ENCODE measurements around the gene DYNLT4. TPM values are rescaled to one million over a fixed set of nuclear protein-coding genes. Genes with fewer than 3 reads are reported as not detected.
A peak's percentile ranks its signal among the peaks of the same experiment; 100 is the strongest.
"Not testable (repeated sequence)": the region's sequence is repeated elsewhere in the genome, so short reads cannot be mapped to it uniquely, and the experiment has no call there.

DYNLT4 gene
- total and polyA plus RNA-seq, 2 experiments from 2014 or later: 0.59 TPM; not detected in 1

GRCh38 chr1:44776730-44777068, 30.5 kb downstream of the DYNLT4 start:
- Histone ChIP-seq H3K4me3 (peak overlapping the region; percentile 80), H3K27me3 (replicated peaks; ENCODE audit: insufficient read depth) (no peaks in the 10 kb centered on the region), H3K27ac (peak overlapping the region; percentile 90), H4K20me1 (ENCODE audit: insufficient read depth) (peaks cover 9% of the 10 kb centered on the region; the same call in 1 of the 2 replicates), H2AFZ (no peak overlapping the region), H3K79me2 (ENCODE audit: insufficient read depth) (peaks cover 55% of the 10 kb centered on the region), H3K36me3 (ENCODE audit: low read depth) (peaks cover 45% of the 10 kb centered on the region), H3K4me2 (ENCODE audit: unreplicated experiment) (peak overlapping the region; percentile 87), H3K9me2 (ENCODE audit: insufficient read depth) (no peaks in the 10 kb centered on the region), H3K9ac (peak overlapping the region; percentile 95), H3F3A (ENCODE audit: insufficient read depth) (peaks cover 55% of the 10 kb centered on the region), H3K4me1 (ENCODE audit: insufficient read depth) (peaks cover 20% of the 10 kb centered on the region), H3K9me3 (ENCODE audit: low read depth) (no peaks in the 10 kb centered on the region)
- in situ Hi-C loops (cut with MboI): no loop called here
- WGBS, 2 experiments (ENCODE audit: low coverage in 1 of 2, low lambda C conversion rate in 2 of 2, missing lambda C conversion rate in 2 of 2): 63 to 68% methylated on average over 11 to 12 of the region's 12 CpGs
- DNase-seq: no peak
- no peak for TF ChIP-seq EZH2phosphoT487 (IDR thresholded peaks at IDR 0.05; ENCODE audit: insufficient read depth, low read depth)
- TF ChIP-seq EZH2 (IDR thresholded peaks at IDR 0.05; ENCODE audit: insufficient read depth, poor library complexity, severe bottlenecking): no peak

DNA sequence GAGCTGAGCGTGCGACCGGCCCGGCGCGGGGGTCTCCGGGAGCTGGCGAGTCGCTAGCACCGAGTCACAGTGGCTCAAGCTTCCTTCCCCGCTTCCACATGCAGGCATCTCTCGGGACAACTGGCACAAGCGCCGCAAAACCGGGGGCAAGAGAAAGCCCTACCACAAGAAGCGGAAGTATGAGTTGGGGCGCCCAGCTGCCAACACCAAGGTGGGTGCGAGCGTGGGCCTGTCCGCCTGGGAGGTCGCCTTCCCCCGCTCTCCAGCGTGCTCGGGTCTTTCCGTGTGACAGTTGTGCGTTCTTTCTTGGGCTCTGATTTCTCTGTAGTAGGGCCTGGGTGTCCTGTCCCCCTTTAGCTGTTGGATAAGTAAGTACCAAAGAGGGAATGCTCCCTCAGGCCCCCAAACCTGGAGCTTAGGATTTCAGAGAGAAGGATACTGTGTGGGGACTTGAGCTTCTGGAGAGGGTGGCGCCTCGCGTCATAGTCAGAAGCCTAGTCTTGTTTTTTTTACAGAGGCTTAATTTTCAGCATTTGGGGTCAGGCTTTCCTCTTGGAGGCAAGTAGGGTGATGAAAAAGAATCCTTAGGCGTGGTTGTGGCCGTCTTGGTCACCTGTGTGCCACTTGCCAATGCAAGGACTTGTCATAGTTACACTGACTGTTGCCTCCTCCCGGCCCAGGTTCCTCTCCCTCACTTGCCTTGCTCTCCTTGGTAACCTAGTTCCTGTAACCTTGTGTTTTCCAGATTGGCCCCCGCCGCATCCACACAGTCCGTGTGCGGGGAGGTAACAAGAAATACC, 31.0 kb downstream of the DYNLT4 start:
- peaks cover 49% of the 10 kb centered on the region for H3F3A ChIP-seq (ENCODE audit: insufficient read depth)
- TF ChIP-seq EZH2 (IDR thresholded peaks at IDR 0.05; ENCODE audit: insufficient read depth, poor library complexity, severe bottlenecking): no peak
- TF ChIP-seq EZH2phosphoT487 (IDR thresholded peaks at IDR 0.05; ENCODE audit: insufficient read depth, low read depth): no peak
- in situ Hi-C loops (cut with MboI): no loop called here
- H3K27ac ChIP-seq: peak overlapping the region; percentile 90
- peaks cover 41% of the 10 kb centered on the region for H3K36me3 ChIP-seq (ENCODE audit: low read depth)
- H3K27me3 ChIP-seq (replicated peaks; ENCODE audit: insufficient read depth): no peaks in the 10 kb centered on the region
- WGBS, 2 experiments (ENCODE audit: low coverage in 1 of 2, low lambda C conversion rate in 2 of 2, missing lambda C conversion rate in 2 of 2): 7 to 14% methylated on average over 33 to 36 of the region's 36 CpGs
- H3K4me1 ChIP-seq (ENCODE audit: insufficient read depth): peaks cover 20% of the 10 kb centered on the region
- H3K79me2 ChIP-seq (ENCODE audit: insufficient read depth): peaks cover 55% of the 10 kb centered on the region
- peak overlapping the region; percentile 80 for H3K4me3 ChIP-seq
- H2AFZ ChIP-seq: no peak overlapping the region
- peak; percentile 49 for DNase-seq
- H3K4me2 ChIP-seq (ENCODE audit: unreplicated experiment): peak overlapping the region; percentile 87
- H4K20me1 ChIP-seq (ENCODE audit: insufficient read depth): peaks cover 9% of the 10 kb centered on the region; the same call in 1 of the 2 replicates
- H3K9ac ChIP-seq: peak overlapping the region; percentile 95
- no peaks in the 10 kb centered on the region for H3K9me2 ChIP-seq (ENCODE audit: insufficient read depth)
- H3K9me3 ChIP-seq (ENCODE audit: low read depth): no peaks in the 10 kb centered on the region

DNA sequence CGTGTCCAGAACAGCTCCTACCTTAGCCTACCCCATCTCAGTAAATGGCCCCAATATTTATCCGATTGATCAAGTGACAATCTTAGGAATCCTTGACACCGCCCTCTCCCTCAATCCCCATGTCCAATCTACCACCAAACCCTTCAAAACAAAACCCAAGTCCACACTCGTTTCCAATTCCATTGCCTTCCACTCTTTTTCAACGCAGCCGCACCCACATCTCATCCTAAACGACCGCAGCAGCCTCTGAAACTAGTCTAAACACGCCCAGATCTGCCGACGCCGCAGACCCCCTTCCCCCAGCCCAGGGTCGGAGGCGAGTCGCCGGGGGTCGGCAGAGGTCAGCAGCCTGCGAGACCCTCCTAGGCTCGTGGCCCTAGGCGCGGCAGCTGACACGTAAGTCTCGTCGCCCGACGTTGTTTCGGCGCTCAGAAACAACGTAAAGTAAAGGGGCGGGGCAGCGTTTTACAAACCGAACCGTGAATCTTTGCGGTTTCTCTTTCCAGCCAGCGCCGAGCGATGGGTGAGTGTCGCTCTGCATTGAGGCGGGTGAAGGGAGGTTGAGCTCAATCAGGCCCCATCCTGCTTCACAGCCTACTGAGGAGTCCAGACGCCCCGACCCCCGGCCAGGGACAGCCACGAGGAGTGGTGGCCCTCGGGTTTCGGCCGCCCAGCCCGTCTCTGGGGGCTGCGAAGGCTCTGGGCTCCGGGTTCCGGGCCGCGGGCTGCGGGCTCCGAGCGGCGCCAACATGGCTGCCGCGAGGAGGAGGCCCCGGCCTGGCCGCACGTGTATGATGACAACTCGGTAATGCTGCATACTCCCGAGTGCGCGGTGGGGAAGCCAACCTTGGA, 31.8 kb downstream of the DYNLT4 start, which contains the start of gene RPS8:
Gene RPS8 (plus strand): TSS at position 463 of the 852 bp plus-strand sequence. CDS start 57 bp downstream, at position 520.
- Histone ChIP-seq H3K36me3 (ENCODE audit: low read depth) (peaks cover 37% of the 10 kb centered on the region), H3K9me3 (ENCODE audit: low read depth) (no peaks in the 10 kb centered on the region), H3F3A (ENCODE audit: insufficient read depth) (peaks cover 41% of the 10 kb centered on the region; the same call in 1 of the 2 replicates), H4K20me1 (ENCODE audit: insufficient read depth) (peaks cover 9% of the 10 kb centered on the region; the same call in 1 of the 2 replicates), H3K9me2 (ENCODE audit: insufficient read depth) (no peaks in the 10 kb centered on the region), H3K27ac (peak within 1 kb of the TSS; percentile 90), H3K4me2 (ENCODE audit: unreplicated experiment) (peak within 1 kb of the TSS; percentile 92), H2AFZ (peak within 1 kb of the TSS; percentile 49), H3K4me3 (peak within 1 kb of the TSS; percentile 80), H3K9ac (peak within 1 kb of the TSS; percentile 95), H3K4me1 (ENCODE audit: insufficient read depth) (peaks cover 20% of the 10 kb centered on the region), H3K79me2 (ENCODE audit: insufficient read depth) (peaks cover 55% of the 10 kb centered on the region), H3K27me3 (replicated peaks; ENCODE audit: insufficient read depth) (no peaks in the 10 kb centered on the region)
- DNase-seq: peak; percentile 98
- 1% methylated on average over 63 of the region's 65 CpGs for WGBS, 2 experiments (ENCODE audit: low coverage in 1 of 2, low lambda C conversion rate in 2 of 2, missing lambda C conversion rate in 2 of 2)
- TF ChIP-seq EZH2 (IDR thresholded peaks at IDR 0.05; ENCODE audit: insufficient read depth, poor library complexity, severe bottlenecking) (no peak), EZH2phosphoT487 (IDR thresholded peaks at IDR 0.05; ENCODE audit: insufficient read depth, low read depth) (no peak)
- in situ Hi-C loops (cut with MboI): no loop called here

DNA sequence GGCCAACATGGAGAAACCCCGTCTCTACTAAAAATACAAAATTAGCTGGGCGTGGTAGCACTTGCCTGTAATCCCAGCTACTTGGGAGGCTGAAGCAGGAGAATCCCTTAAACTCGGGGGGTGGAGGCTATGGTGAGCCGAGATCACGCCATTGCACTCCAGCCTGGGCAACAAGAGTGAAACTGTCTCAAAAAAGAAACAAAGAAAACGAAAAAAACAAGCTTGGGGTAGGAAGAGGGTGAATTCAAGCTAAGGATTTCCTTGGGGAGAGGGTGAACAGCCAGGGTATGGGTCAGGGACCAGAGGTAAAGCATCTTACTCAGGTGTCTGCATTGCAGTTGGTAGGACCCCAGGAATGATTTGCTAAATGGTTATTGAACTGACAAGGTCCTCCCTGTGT, 40.7 kb downstream of the DYNLT4 start:
- in situ Hi-C loops (cut with MboI): not testable (repeated sequence)
- 98 to 99% methylated on average over 6 of the region's 6 CpGs for WGBS, 2 experiments (ENCODE audit: low coverage in 1 of 2, low lambda C conversion rate in 2 of 2, missing lambda C conversion rate in 2 of 2)

More for the DNA sequence above, 40.7 kb downstream of the DYNLT4 start:
- H3K27ac ChIP-seq; H3K4me1 ChIP-seq (ENCODE audit: insufficient read depth); DNase-seq; H3K9me2 ChIP-seq (ENCODE audit: insufficient read depth); H3K9ac ChIP-seq; H3F3A ChIP-seq (ENCODE audit: insufficient read depth); H3K9me3 ChIP-seq (ENCODE audit: low read depth); H3K4me3 ChIP-seq; H3K27me3 ChIP-seq (replicated peaks; ENCODE audit: insufficient read depth); H3K4me2 ChIP-seq (ENCODE audit: unreplicated experiment); H3K79me2 ChIP-seq (ENCODE audit: insufficient read depth); H4K20me1 ChIP-seq (ENCODE audit: insufficient read depth); H2AFZ ChIP-seq; H3K36me3 ChIP-seq (ENCODE audit: low read depth): not testable (repeated sequence)

All from GM23248 (cell line).